Natural killer cell (primary cell): ENCODE measurements around the gene PLSCR4. TPM values are rescaled to one million over a fixed set of nuclear protein-coding genes. Genes with fewer than 3 reads are reported as not detected.

Experiments
- ATAC-seq, 3 donors: fragments of 150-1000 bp in 2 of 3; fragments of 200-7000 bp in 1 of 3; cut with Tn5 transposase; 1 replicate in 1 of 3; 2 replicates in 2 of 3; pipeline ENCODE4 v1.10.0; 2021; ENCODE audit warnings: mild to moderate bottlenecking in 2 of 3, moderate library complexity in 2 of 3
- DNase-seq, 2 donors: peaks; one replicate each; pipeline versions ENCODE4 v3.0.0 to v3.0.0-alpha.2; 2013 to 2021; ENCODE audit warnings: mixed read lengths in 1 of 2
- H3K27ac ChIP-seq: one replicate; pipeline ENCODE4 v1.5.1; 2013; ENCODE audit warnings: mild to moderate bottlenecking, low read length
- H3K27me3 ChIP-seq: one replicate; pipeline ENCODE4 v1.6.1; 2013; ENCODE audit warnings: low read length; ENCODE audit not compliant: control insufficient read depth, insufficient read depth
- H3K36me3 ChIP-seq: one replicate; pipeline ENCODE4 v1.6.1; 2013; ENCODE audit warnings: low read length; ENCODE audit not compliant: control insufficient read depth, insufficient read depth
- H3K4me1 ChIP-seq: one replicate; pipeline ENCODE4 v1.6.1; 2013; ENCODE audit warnings: low read length; ENCODE audit not compliant: control insufficient read depth, insufficient read depth
- H3K4me3 ChIP-seq: one replicate; pipeline ENCODE4 v1.5.1; 2013; ENCODE audit warnings: low read length
- H3K9me3 ChIP-seq: one replicate; pipeline ENCODE4 v1.6.1; 2013; ENCODE audit warnings: low read length; ENCODE audit not compliant: control insufficient read depth, insufficient read depth
- H3K27ac Mint-ChIP-seq, 2 donors: one replicate each; pipeline ENCODE4 v1.8.0; 2022; ENCODE audit warnings: mild to moderate bottlenecking in 2 of 2, mixed read lengths in 2 of 2, moderate library complexity in 1 of 2
- H3K27me3 Mint-ChIP-seq, 2 donors: one replicate each; pipeline ENCODE4 v1.8.0; 2022; ENCODE audit warnings: low read depth in 2 of 2, mixed read lengths in 2 of 2
- H3K36me3 Mint-ChIP-seq: one replicate; pipeline ENCODE4 v1.8.0; 2022; ENCODE audit warnings: mixed read lengths
- H3K4me1 Mint-ChIP-seq, 2 donors: one replicate each; pipeline ENCODE4 v1.8.0; 2022; ENCODE audit warnings: mixed read lengths in 2 of 2
- H3K4me3 Mint-ChIP-seq: one replicate; pipeline ENCODE4 v1.8.0; 2022; ENCODE audit warnings: mild to moderate bottlenecking, moderate library complexity, mixed read lengths
- H3K9me3 Mint-ChIP-seq, 2 donors: one replicate each; pipeline ENCODE4 v1.8.0; 2022; ENCODE audit warnings: mixed read lengths in 2 of 2
- WGBS: methylation state at CpG from one replicate; pipeline ENCODE4 v1.1.7; 2013; ENCODE audit warnings: missing lambda C conversion rate; ENCODE audit not compliant: insufficient coverage; 5-methylcytosine and 5-hydroxymethylcytosine counted together
- intact Hi-C: fragments of 100-400 bp; cut with micrococcal nuclease; formaldehyde crosslinking; loops from one replicate; pipeline ENCODE4 v1.14.2; 2022
- total RNA-seq, 4 donors: library from RNA; stranded (reverse); fragments of 120-200 nt in 1 of 4; gene quantifications; one replicate each; pipeline versions ENCODE4 v1.2.3 to v1.2.4, GENCODE V29; 2013 to 2022
- TF ChIP-seq, protein P1 (sequence below): fragments of 200-600 bp; IDR thresholded peaks from one replicate; pipeline ENCODE4 v1.8.0; 2022; ENCODE audit warnings: antibody characterized with exemption

PLSCR4 gene
- total RNA-seq, 3 donors from 2014 or later (not counting 1 experiment from before 2014, with no cell fraction given): 0.11 to 0.21 TPM; not detected in 1

DNA sequence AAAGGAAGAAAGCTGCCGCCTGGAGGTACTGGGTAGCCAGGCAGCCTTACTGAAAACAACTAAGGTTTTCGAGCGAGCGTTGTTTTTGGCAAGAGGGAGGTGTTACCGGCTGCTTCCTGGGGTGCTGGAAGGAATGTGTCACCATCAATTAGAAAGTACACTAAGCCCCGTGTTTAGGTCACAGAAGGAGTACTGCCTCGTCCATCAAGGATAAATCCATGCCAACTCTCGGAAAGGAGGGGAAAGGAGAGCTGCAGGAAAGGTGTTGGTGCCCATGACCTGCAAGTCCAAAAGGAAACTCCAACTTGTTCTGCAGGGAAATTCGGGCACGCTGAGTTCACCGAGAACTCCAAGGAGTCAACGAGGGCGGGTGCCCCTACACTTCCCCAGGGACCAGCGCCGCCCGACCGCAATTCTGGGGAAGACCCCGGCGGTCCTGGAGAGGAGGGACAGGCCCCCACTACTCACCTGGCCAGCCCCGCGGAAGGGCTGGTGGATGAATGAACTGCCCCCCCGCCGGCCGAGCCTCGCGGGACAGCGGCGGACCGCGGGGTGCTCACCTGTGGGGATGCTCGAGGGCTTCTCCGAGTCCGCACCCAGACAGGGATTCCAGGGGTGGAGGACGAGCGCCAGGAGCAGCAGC is 90.5 kb downstream of the PLSCR4 start:
- H3K4me3 Mint-ChIP-seq: peak overlapping the region; percentile 41
- peaks cover 28 to 46% of the 10 kb centered on the region in 2 donors for H3K27me3 Mint-ChIP-seq
- DNase-seq: no peak
- peaks cover 11% of the 10 kb centered on the region for H3K27me3 ChIP-seq
- no peaks in the 10 kb centered on the region for H3K36me3 Mint-ChIP-seq
- peaks cover 10% of the 10 kb centered on the region for H3K4me1 ChIP-seq
- peak in 2 of 3 donors; percentile 18 to 24 for ATAC-seq
- peaks cover 5 to 8% of the 10 kb centered on the region in 2 donors for H3K4me1 Mint-ChIP-seq
- 3% methylated on average over 35 of the region's 35 CpGs for WGBS
- intact Hi-C loops: no loop called here
- no peak overlapping the region for H3K4me3 ChIP-seq
- H3K9me3 Mint-ChIP-seq: peaks cover 3 to 5% of the 10 kb centered on the region in 2 donors
- no peaks in the 10 kb centered on the region for H3K9me3 ChIP-seq
- H3K27ac Mint-ChIP-seq: no peak overlapping the region
- TF ChIP-seq, protein P1, sequence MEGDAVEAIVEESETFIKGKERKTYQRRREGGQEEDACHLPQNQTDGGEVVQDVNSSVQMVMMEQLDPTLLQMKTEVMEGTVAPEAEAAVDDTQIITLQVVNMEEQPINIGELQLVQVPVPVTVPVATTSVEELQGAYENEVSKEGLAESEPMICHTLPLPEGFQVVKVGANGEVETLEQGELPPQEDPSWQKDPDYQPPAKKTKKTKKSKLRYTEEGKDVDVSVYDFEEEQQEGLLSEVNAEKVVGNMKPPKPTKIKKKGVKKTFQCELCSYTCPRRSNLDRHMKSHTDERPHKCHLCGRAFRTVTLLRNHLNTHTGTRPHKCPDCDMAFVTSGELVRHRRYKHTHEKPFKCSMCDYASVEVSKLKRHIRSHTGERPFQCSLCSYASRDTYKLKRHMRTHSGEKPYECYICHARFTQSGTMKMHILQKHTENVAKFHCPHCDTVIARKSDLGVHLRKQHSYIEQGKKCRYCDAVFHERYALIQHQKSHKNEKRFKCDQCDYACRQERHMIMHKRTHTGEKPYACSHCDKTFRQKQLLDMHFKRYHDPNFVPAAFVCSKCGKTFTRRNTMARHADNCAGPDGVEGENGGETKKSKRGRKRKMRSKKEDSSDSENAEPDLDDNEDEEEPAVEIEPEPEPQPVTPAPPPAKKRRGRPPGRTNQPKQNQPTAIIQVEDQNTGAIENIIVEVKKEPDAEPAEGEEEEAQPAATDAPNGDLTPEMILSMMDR: no peak
- H3K36me3 ChIP-seq: no peaks in the 10 kb centered on the region
- no peak overlapping the region for H3K27ac ChIP-seq

DNA sequence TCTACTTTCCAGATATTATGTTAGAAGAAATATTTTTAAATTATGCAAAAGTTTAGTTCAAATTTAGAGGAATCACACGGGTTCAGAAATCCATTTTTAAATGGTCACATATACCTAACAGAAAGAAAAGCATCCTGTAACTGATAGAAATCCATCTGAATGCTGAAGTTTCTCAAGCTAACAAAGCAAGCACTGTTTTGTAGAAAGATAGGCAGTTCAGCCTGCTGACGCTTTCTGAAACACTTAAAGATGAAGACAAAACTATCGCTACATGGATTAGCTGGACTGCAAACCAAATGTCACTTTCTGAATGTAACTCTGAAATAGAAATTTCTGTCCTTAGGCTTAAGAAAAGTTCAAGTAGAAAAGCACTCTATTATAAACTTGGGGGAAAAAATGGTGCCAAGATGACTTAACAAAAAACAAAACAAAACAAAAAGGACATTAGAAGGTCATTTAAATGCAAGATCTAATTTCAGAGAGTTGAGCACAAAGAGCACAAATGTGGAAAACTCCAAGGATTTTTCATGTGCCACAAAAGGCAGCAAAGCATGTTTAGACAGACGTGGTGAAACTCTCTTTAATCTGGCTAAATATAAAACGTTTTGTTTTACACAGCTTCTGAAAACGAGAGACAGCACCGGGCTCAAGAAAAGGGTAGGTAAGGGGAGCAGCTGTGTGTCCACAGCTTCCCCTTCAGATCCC is 91.1 kb downstream of the PLSCR4 start:
- 28% methylated on average over 7 of the region's 7 CpGs for WGBS
- intact Hi-C loops: no loop called here
- Histone ChIP-seq H3K4me3 (no peak overlapping the region), H3K9me3 (no peaks in the 10 kb centered on the region), H3K27me3 (peaks cover 11% of the 10 kb centered on the region), H3K36me3 (no peaks in the 10 kb centered on the region), H3K4me1 (peaks cover 10% of the 10 kb centered on the region), H3K27ac (no peak overlapping the region)
- Mint-ChIP-seq H3K4me3 (peak overlapping the region; percentile 41), H3K4me1 (peaks cover 5 to 8% of the 10 kb centered on the region in 2 donors), H3K9me3 (peaks cover 3 to 5% of the 10 kb centered on the region in 2 donors), H3K27me3 (peaks cover 27 to 46% of the 10 kb centered on the region in 2 donors), H3K36me3 (no peaks in the 10 kb centered on the region), H3K27ac (no peak overlapping the region)
- TF ChIP-seq, protein P1: no peak
- ATAC-seq (no peak), DNase-seq (no peak)

DNA sequence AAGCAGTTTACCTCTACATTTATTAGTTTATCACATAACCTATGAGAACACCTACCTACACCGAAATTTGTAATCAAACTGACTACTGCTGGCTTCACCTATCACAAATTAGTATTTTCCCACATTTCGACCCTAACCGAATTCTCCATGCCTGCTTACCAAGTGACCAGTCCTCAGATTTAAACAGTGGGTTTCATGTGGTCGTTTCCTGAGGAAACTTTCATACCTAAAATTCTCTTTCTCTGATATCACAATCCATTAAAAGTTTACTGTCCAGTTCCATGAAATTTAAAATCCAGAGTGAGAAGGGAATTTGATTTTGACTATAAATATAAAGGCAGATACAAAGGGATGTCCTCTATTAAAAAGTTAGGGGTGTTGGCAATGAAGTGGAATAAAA is 91.9 kb downstream of the PLSCR4 start:
- WGBS: 78% methylated on average over 4 of the region's 4 CpGs
- Histone ChIP-seq H3K4me1 (peaks cover 10% of the 10 kb centered on the region), H3K36me3 (no peaks in the 10 kb centered on the region), H3K27me3 (peaks cover 11% of the 10 kb centered on the region), H3K9me3 (no peaks in the 10 kb centered on the region), H3K4me3 (no peak overlapping the region), H3K27ac (no peak overlapping the region)
- Mint-ChIP-seq H3K4me1 (peaks cover 5 to 8% of the 10 kb centered on the region in 2 donors), H3K36me3 (no peaks in the 10 kb centered on the region), H3K27ac (no peak overlapping the region), H3K9me3 (peaks cover 3 to 5% of the 10 kb centered on the region in 2 donors), H3K4me3 (no peak overlapping the region), H3K27me3 (peaks cover 24 to 46% of the 10 kb centered on the region in 2 donors)
- intact Hi-C loops: no loop called here
- ATAC-seq (no peak), DNase-seq (no peak)
- TF ChIP-seq, protein P1: no peak
